Sigmoid colon (tissue), 4 donors: ENCODE data around the gene STAT1.

Experiments
- CTCF ChIP-seq, 4 experiments: fragments of 450-650 bp in 3 of 4; fragments of 200-600 bp in 1 of 4; IDR thresholded peaks; one replicate each; pipeline ENCODE4 v1.5.1; 2016 to 2019; ENCODE audit warnings: antibody characterized with exemption in 4 of 4, mild to moderate bottlenecking in 3 of 4, moderate library complexity in 2 of 4
- EP300 ChIP-seq, 4 donors: sonication (generic); formaldehyde crosslinking; IDR thresholded peaks; one replicate each; pipeline ENCODE4 v1.6.1; 2017; ENCODE audit warnings: antibody characterized with exemption in 4 of 4
- POLR2A ChIP-seq, 2 donors: fragments of 450-650 bp; IDR thresholded peaks; one replicate each; pipeline ENCODE4 v1.6.1; 2016; ENCODE audit warnings: antibody characterized with exemption in 2 of 2, mild to moderate bottlenecking in 2 of 2, moderate library complexity in 2 of 2

- TF ChIP-seq EP300 (IDR thresholded peaks at IDR 0.05) (no peak), POLR2A (IDR thresholded peaks at IDR 0.05) (no peak), CTCF (IDR thresholded peaks at IDR 0.05) (no peak)
Observed at GRCh38 chr2:191018643-191019119, 4.7 kb upstream of the STAT1 start.
